Hepatocyte (in vitro differentiated cells): ENCODE measurements around the gene DDX18.

Experiments
- EZH2 ChIP-seq: fragments of 200-600 bp; sonication (generic); IDR thresholded peaks from 2 replicates; pipeline ENCODE4 v1.6.1; 2016; ENCODE audit warnings: antibody characterized with exemption, mild to moderate bottlenecking, borderline replicate concordance
- EZH2phosphoT487 ChIP-seq: fragments of 200-600 bp; sonication (generic); IDR thresholded peaks from one replicate; pipeline ENCODE4 v1.6.1; 2018; ENCODE audit warnings: antibody characterized with exemption, mild to moderate bottlenecking, low read depth, moderate library complexity; ENCODE audit not compliant: unreplicated experiment, severe bottlenecking
- TF ChIP-seq, protein P1 (sequence below): fragments of 200-600 bp; sonication (generic); IDR thresholded peaks from 2 replicates; pipeline ENCODE4 v1.5.1; 2016; ENCODE audit warnings: antibody characterized with exemption, mild to moderate bottlenecking; ENCODE audit not compliant: poor library complexity

GRCh38 chr2:117814417-117815264 is at the start of gene DDX18:
- TF ChIP-seq, protein P1, sequence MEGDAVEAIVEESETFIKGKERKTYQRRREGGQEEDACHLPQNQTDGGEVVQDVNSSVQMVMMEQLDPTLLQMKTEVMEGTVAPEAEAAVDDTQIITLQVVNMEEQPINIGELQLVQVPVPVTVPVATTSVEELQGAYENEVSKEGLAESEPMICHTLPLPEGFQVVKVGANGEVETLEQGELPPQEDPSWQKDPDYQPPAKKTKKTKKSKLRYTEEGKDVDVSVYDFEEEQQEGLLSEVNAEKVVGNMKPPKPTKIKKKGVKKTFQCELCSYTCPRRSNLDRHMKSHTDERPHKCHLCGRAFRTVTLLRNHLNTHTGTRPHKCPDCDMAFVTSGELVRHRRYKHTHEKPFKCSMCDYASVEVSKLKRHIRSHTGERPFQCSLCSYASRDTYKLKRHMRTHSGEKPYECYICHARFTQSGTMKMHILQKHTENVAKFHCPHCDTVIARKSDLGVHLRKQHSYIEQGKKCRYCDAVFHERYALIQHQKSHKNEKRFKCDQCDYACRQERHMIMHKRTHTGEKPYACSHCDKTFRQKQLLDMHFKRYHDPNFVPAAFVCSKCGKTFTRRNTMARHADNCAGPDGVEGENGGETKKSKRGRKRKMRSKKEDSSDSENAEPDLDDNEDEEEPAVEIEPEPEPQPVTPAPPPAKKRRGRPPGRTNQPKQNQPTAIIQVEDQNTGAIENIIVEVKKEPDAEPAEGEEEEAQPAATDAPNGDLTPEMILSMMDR, result peak; percentile 100
- no peak for TF ChIP-seq EZH2
- no peak for TF ChIP-seq EZH2phosphoT487
